ENCODE measurements around the gene PATE1.

- TF ChIP-seq CTCF (IDR thresholded peaks at IDR 0.05) (no peak), POLR2A (IDR thresholded peaks at IDR 0.05) (no peak), POLR2AphosphoS5 (IDR thresholded peaks at IDR 0.05) (no peak)
Observed at GRCh38 chr11:125772834-125773505, 26.9 kb downstream of the PATE1 start.

All from breast epithelium (tissue), 3 donors.